HFFc6 (cell line): ENCODE data around the gene FAM24A. TPM values are rescaled to one million over a fixed set of nuclear protein-coding genes. Genes with fewer than 3 reads are reported as not detected.

Experiments
- DNase-seq: peaks from one replicate; pipeline ENCODE4 v3.0.0-alpha.2; 2018
- H3K27ac Mint-ChIP-seq: 2 replicates; pipeline ENCODE4 v1.8.0; 2020; ENCODE audit warnings: mild to moderate bottlenecking, mixed read lengths
- H3K27me3 Mint-ChIP-seq: 2 replicates; pipeline ENCODE4 v1.8.0; 2021; ENCODE audit warnings: mild to moderate bottlenecking, moderate library complexity, mixed read lengths; ENCODE audit not compliant: insufficient read depth
- H3K36me3 Mint-ChIP-seq: 2 replicates; pipeline ENCODE4 v1.8.0; 2021; ENCODE audit warnings: low read depth, mixed read lengths
- H3K4me1 Mint-ChIP-seq: 2 replicates; pipeline ENCODE4 v1.8.0; 2020; ENCODE audit warnings: low read depth, mixed read lengths
- H3K4me3 Mint-ChIP-seq: 2 replicates; pipeline ENCODE4 v1.8.0; 2020; ENCODE audit warnings: mild to moderate bottlenecking, moderate library complexity, mixed read lengths
- H3K9me3 Mint-ChIP-seq: 2 replicates; pipeline ENCODE4 v1.8.0; 2020; ENCODE audit warnings: mild to moderate bottlenecking, mixed read lengths
- CTCF ChIP-seq: fragments of 200-600 bp; sonication (generic); IDR thresholded peaks from 2 replicates; pipeline ENCODE4 v1.5.0; 2021; ENCODE audit warnings: antibody characterized with exemption, mild to moderate bottlenecking
- total RNA-seq, 6 experiments: library from RNA; stranded (reverse); fragmentation: NEBNext Ultra II Directional; extraction: Animal tissue kit (Norgen Biotek cat#: 25700); gene quantifications; 2 replicates in 1 of 6; 3 replicates in 5 of 6; pipeline ENCODE4 v1.2.3, GENCODE V29; 2021

Gene FAM24A
- total RNA-seq, 6 experiments from 2014 or later = not detected

DNA sequence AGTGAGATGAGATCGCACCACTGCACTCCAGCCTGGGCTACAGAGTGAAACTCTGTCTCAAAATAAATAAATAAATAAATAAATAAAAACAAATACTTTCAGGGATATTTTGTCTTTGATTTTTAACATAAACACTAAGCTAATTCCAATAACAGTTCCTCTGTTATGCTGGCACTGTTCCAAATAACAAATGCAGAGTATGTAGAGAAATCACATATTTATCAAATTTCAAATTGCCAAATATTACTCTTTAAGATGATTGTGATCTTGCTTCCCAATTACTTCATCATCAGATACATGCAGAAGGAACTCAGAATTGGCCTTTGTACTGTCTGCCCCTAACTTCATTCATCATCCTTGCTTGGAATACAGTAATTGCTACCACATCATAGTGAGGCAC is 19.7 kb downstream of the FAM24A start:
- Mint-ChIP-seq H3K36me3 (peaks cover 21% of the 10 kb centered on the region), H3K4me1 (peaks cover 15% of the 10 kb centered on the region; the same call in 1 of the 2 replicates), H3K27ac (no peak overlapping the region), H3K27me3 (no peaks in the 10 kb centered on the region), H3K4me3 (no peak overlapping the region), H3K9me3 (no peaks in the 10 kb centered on the region)
- no peak for TF ChIP-seq CTCF
- DNase-seq = no peak

GRCh38 chr10:122931088-122931906 is 20.9 kb downstream of the FAM24A start:
- Mint-ChIP-seq H3K36me3 (peaks cover 25% of the 10 kb centered on the region), H3K4me3 (no peak overlapping the region), H3K27me3 (no peaks in the 10 kb centered on the region), H3K4me1 (peaks cover 15% of the 10 kb centered on the region; the same call in 1 of the 2 replicates), H3K27ac (no peak overlapping the region), H3K9me3 (no peaks in the 10 kb centered on the region)
- TF ChIP-seq CTCF = no peak
- DNase-seq = no peak

GRCh38 chr10:122939133-122939855 is 28.9 kb downstream of the FAM24A start:
- Mint-ChIP-seq H3K9me3 (no peaks in the 10 kb centered on the region), H3K27me3 (no peaks in the 10 kb centered on the region), H3K36me3 (peaks cover 29% of the 10 kb centered on the region), H3K4me1 (peaks cover 20% of the 10 kb centered on the region), H3K27ac (peak overlapping the region; percentile 65), H3K4me3 (peak overlapping the region; percentile 16; the same call in 1 of the 2 replicates)
- DNase-seq = no peak
- TF ChIP-seq CTCF = no peak

- peaks cover 20% of the 10 kb centered on the region for H3K4me1 Mint-ChIP-seq
- H3K4me3 Mint-ChIP-seq = peak overlapping the region; percentile 40; the same call in 1 of the 2 replicates
- DNase-seq = peak; percentile 60
- peak overlapping the region; percentile 64 for H3K27ac Mint-ChIP-seq
- no peaks in the 10 kb centered on the region for H3K27me3 Mint-ChIP-seq
- peaks cover 23% of the 10 kb centered on the region for H3K36me3 Mint-ChIP-seq
- no peaks in the 10 kb centered on the region for H3K9me3 Mint-ChIP-seq
- no peak for TF ChIP-seq CTCF
Observed at GRCh38 chr10:122939856-122940543, 29.6 kb downstream of the FAM24A start.

- no peak overlapping the region for H3K27ac Mint-ChIP-seq
- H3K36me3 Mint-ChIP-seq = peaks cover 35% of the 10 kb centered on the region
- no peaks in the 10 kb centered on the region; the same call in none of the 2 replicates for H3K27me3 Mint-ChIP-seq
- H3K4me1 Mint-ChIP-seq = peaks cover 26% of the 10 kb centered on the region
- peaks cover under 1% of the 10 kb centered on the region; the same call in 1 of the 2 replicates for H3K9me3 Mint-ChIP-seq
- no peak overlapping the region for H3K4me3 Mint-ChIP-seq
- TF ChIP-seq CTCF = no peak
- DNase-seq = no peak
Observed at GRCh38 chr10:122949296-122949695, 38.9 kb downstream of the FAM24A start.
